ENCODE results near the gene GMEB1.
"Not testable (repeated sequence)": the region's sequence is repeated elsewhere in the genome, so short reads cannot be mapped to it uniquely, and the experiment has no call there.

Gene GMEB1

GRCh38 chr1:28668191-28668955 is at the start of gene GMEB1:
Gene GMEB1, plus strand, starts transcription at chr1:28668784. Its CDS starts 14,829 bp downstream, at chr1:28683613.
- DNase-seq, result peak; percentile 42

- no peak for DNase-seq
Observed at GRCh38 chr1:28631713-28632112, 36.9 kb upstream of the GMEB1 start.

- DNase-seq, result no peak
Observed at GRCh38 chr1:28632560-28632959, 36.0 kb upstream of the GMEB1 start.

- no peak for DNase-seq
Observed at GRCh38 chr1:28640766-28641165, 27.8 kb upstream of the GMEB1 start.

- DNase-seq, result no peak
Observed at GRCh38 chr1:28642056-28642846, 26.3 kb upstream of the GMEB1 start.

- DNase-seq, result peak; percentile 76
Observed at GRCh38 chr1:28642847-28643635, 25.5 kb upstream of the GMEB1 start, which contains the start of gene TAF12. Gene TAF12, minus strand, starts transcription at chr1:28643067. Its CDS starts 20,986 bp downstream, at chr1:28622081.

GRCh38 chr1:28644494-28644893 is 24.1 kb upstream of the GMEB1 start:
- no peak for DNase-seq

GRCh38 chr1:28645406-28645805 is 23.2 kb upstream of the GMEB1 start:
- not testable (repeated sequence) for DNase-seq

- no peak for DNase-seq
Observed at GRCh38 chr1:28646040-28646439, 22.5 kb upstream of the GMEB1 start.

- peak; percentile 87 for DNase-seq
Observed at GRCh38 chr1:28648008-28648473, 20.5 kb upstream of the GMEB1 start.

- peak; percentile 96 for DNase-seq
Observed at GRCh38 chr1:28648474-28649198, 19.9 kb upstream of the GMEB1 start, which contains the start of gene RNU11. Gene RNU11, plus strand, starts transcription at chr1:28648600.

- not testable (repeated sequence) for DNase-seq
Observed at GRCh38 chr1:28653063-28653462, 15.5 kb upstream of the GMEB1 start.

GRCh38 chr1:28653870-28654269 is 14.7 kb upstream of the GMEB1 start:
- DNase-seq, result not testable (repeated sequence)

GRCh38 chr1:28655448-28656311 is 12.9 kb upstream of the GMEB1 start:
- DNase-seq, result not testable (repeated sequence)

GRCh38 chr1:28656335-28656734 is 12.2 kb upstream of the GMEB1 start:
- DNase-seq, result no peak

- DNase-seq, result peak; percentile 65
Observed at GRCh38 chr1:28663871-28664470, 4.6 kb upstream of the GMEB1 start.

GRCh38 chr1:28666806-28667205 is 1.8 kb upstream of the GMEB1 start:
- DNase-seq, result no peak

GRCh38 chr1:28668956-28669723 is 556 bp downstream of the GMEB1 start:
- no peak for DNase-seq

- DNase-seq, result no peak
Observed at GRCh38 chr1:28671254-28671780, 2.7 kb downstream of the GMEB1 start.

- DNase-seq, result not testable (repeated sequence)
Observed at GRCh38 chr1:28672971-28673370, 4.4 kb downstream of the GMEB1 start.
